Lung (tissue), 12 donors: Measurements from ENCODE around the gene RERE. TPM values are rescaled to one million over a fixed set of nuclear protein-coding genes. Genes with fewer than 3 reads are reported as not detected.
"Not testable (repeated sequence)": the region's sequence is repeated elsewhere in the genome, so short reads cannot be mapped to it uniquely, and the experiment has no call there.

ENCODE experiments used
- ATAC-seq: fragments of 200-7000 bp; cut with Tn5 transposase; one replicate; pipeline ENCODE4 v1.9.1; 2020; ENCODE audit warnings: moderate number of reproducible peaks; ENCODE audit not compliant: insufficient read depth, low FRiP score
- DNase-seq, 3 donors: peaks; one replicate each; pipeline ENCODE4 v3.0.0-alpha.2; 2013 to 2017
- H3K27ac ChIP-seq, 2 donors: one replicate each; pipeline ENCODE4 v1.5.1; 2013; ENCODE audit warnings: mild to moderate bottlenecking in 2 of 2, moderate library complexity in 2 of 2, control low read depth in 1 of 2, inconsistent platforms in 1 of 2, low read depth in 1 of 2, low read length in 1 of 2
- H3K27me3 ChIP-seq, 3 donors: one replicate each; pipeline ENCODE4 v1.5.1; 2013; ENCODE audit warnings: low read length in 2 of 3; ENCODE audit not compliant: control insufficient read depth in 3 of 3, insufficient read depth in 3 of 3
- H3K36me3 ChIP-seq, 4 donors: one replicate each; pipeline ENCODE4 v1.5.1; 2013; ENCODE audit warnings: low read length in 4 of 4, mild to moderate bottlenecking in 1 of 4, moderate library complexity in 1 of 4; ENCODE audit not compliant: control insufficient read depth in 4 of 4, insufficient read depth in 4 of 4
- H3K4me1 ChIP-seq, 5 donors: one replicate each; pipeline ENCODE4 v1.5.1; 2013; ENCODE audit warnings: low read length in 5 of 5, mild to moderate bottlenecking in 2 of 5, moderate library complexity in 1 of 5; ENCODE audit not compliant: control insufficient read depth in 5 of 5, insufficient read depth in 5 of 5
- H3K4me3 ChIP-seq: one replicate; pipeline ENCODE4 v1.5.1; 2013; ENCODE audit warnings: mild to moderate bottlenecking, control low read depth, moderate library complexity
- H3K9ac ChIP-seq, 2 donors: one replicate each; pipeline ENCODE4 v1.5.1; 2013; ENCODE audit warnings: low read length in 2 of 2, control low read depth in 1 of 2; ENCODE audit not compliant: insufficient read depth in 1 of 2
- H3K9me3 ChIP-seq, 4 donors: one replicate each; pipeline ENCODE4 v1.5.1; 2013; ENCODE audit warnings: low read length in 3 of 4, mild to moderate bottlenecking in 1 of 4, moderate library complexity in 1 of 4; ENCODE audit not compliant: control insufficient read depth in 4 of 4, insufficient read depth in 3 of 4
- WGBS, 2 donors: extraction: QIAGEN DNeasy Blood & Tissue Kit; methylation state at CpG; one replicate each; pipeline ENCODE4 v1.1.7; 2013; 5-methylcytosine and 5-hydroxymethylcytosine counted together
- polyA plus RNA-seq, 2 donors: library from polyadenylated mRNA; stranded (reverse); fragments of 200-250 nt; gene quantifications; one replicate each; pipeline ENCODE4 v1.2.1, GENCODE V29; 2013
- total RNA-seq, 2 donors: library from RNA; depleted of rRNA in 1 of 2; stranded (reverse); fragments of >200 nt in 1 of 2; gene quantifications; one replicate each; pipeline ENCODE4 v1.2.1, GENCODE V29; 2014 to 2021
- TF ChIP-seq, protein P1 (sequence below): IDR thresholded peaks from 2 replicates; pipeline ENCODE4 v1.5.1; 2012; ENCODE audit warnings: mild to moderate bottlenecking; ENCODE audit errors: control extremely low read depth, extremely low read depth
- donor health status: control.
- donor health status: control.
- donor health status: Bipolar disorder and iron deficiency.
- donor health status: healthy.
- donor health status: DM: yes; HTN: yes; CAD: no.

Gene RERE
- total and polyA plus RNA-seq, 4 donors: 21.7 to 207 (median 57.5) TPM

- ATAC-seq (no peak), DNase-seq (no peak)
- TF ChIP-seq, protein P1, sequence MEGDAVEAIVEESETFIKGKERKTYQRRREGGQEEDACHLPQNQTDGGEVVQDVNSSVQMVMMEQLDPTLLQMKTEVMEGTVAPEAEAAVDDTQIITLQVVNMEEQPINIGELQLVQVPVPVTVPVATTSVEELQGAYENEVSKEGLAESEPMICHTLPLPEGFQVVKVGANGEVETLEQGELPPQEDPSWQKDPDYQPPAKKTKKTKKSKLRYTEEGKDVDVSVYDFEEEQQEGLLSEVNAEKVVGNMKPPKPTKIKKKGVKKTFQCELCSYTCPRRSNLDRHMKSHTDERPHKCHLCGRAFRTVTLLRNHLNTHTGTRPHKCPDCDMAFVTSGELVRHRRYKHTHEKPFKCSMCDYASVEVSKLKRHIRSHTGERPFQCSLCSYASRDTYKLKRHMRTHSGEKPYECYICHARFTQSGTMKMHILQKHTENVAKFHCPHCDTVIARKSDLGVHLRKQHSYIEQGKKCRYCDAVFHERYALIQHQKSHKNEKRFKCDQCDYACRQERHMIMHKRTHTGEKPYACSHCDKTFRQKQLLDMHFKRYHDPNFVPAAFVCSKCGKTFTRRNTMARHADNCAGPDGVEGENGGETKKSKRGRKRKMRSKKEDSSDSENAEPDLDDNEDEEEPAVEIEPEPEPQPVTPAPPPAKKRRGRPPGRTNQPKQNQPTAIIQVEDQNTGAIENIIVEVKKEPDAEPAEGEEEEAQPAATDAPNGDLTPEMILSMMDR: no peak
- Histone ChIP-seq H3K9ac (no peak overlapping the region), H3K4me3 (no peak overlapping the region), H3K4me1 (peaks cover 6 to 18% (median 14%) of the 10 kb centered on the region in 5 donors), H3K27me3 (no peaks in the 10 kb centered on the region), H3K36me3 (peaks cover 0 to 5% (median 0%) of the 10 kb centered on the region in 4 donors), H3K27ac (no peak overlapping the region), H3K9me3 (no peaks in the 10 kb centered on the region)
- 91% methylated on average over 9 of the region's 9 CpGs for WGBS, 2 donors
These were observed 369.8 kb downstream of the RERE start for GRCh38 chr1:8447616-8448150.

DNA sequence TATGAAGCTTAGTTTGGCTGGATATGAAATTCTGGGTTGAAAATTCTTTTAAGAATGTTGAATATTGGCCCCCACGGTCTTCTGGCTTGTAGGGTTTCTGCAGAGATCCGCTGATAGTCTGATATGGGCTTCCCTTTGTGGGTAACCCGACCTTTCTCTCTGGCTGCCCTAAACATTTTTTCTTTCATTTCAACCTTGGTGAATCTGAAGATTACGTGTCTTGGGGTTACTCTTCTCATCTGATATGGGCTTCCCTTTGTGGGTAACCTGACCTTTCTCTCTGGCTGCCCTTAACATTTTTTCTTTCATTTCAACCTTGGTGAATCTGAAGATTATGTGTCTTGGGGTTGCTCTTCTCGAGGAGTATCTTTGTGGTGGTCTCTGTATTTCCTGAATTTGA, 371.3 kb downstream of the RERE start:
- not testable (repeated sequence) for H3K27ac ChIP-seq, H3K9me3 ChIP-seq, H3K27me3 ChIP-seq, H3K4me3 ChIP-seq, ATAC-seq, H3K9ac ChIP-seq, H3K36me3 ChIP-seq, DNase-seq
- H3K4me1 ChIP-seq: peaks cover 6 to 23% (median 14%) of the 10 kb centered on the region in 5 donors
- 88 to 91% methylated on average over 5 of the region's 5 CpGs for whole genome bisulfite sequencing, 2 donors

GRCh38 chr1:8443558-8444194, 373.8 kb downstream of the RERE start:
- DNase-seq (no peak), ATAC-seq (no peak)
- H3K27ac ChIP-seq: no peak overlapping the region
- peaks cover 1 to 22% (median 12%) of the 10 kb centered on the region in 5 donors for H3K4me1 ChIP-seq
- H3K36me3 ChIP-seq: peaks cover 0 to 5% (median 0%) of the 10 kb centered on the region in 4 donors
- WGBS, 2 donors: 71 to 79% methylated on average over 1 of the region's 1 CpG
- TF ChIP-seq, protein P1: no peak
- H3K9me3 ChIP-seq: no peaks in the 10 kb centered on the region
- H3K27me3 ChIP-seq: no peaks in the 10 kb centered on the region
- H3K9ac ChIP-seq: no peak overlapping the region
- H3K4me3 ChIP-seq: no peak overlapping the region

GRCh38 chr1:8441426-8441825, 376.0 kb downstream of the RERE start:
- no peaks in the 10 kb centered on the region for H3K27me3 ChIP-seq
- WGBS, 2 donors: 88% methylated on average over 3 of the region's 3 CpGs
- no peak overlapping the region for H3K9ac ChIP-seq
- H3K27ac ChIP-seq: no peak overlapping the region
- peaks cover 0 to 2% (median 0%) of the 10 kb centered on the region in 4 donors for H3K36me3 ChIP-seq
- ATAC-seq: no peak
- peaks cover 0 to 32% (median 12%) of the 10 kb centered on the region in 5 donors for H3K4me1 ChIP-seq
- TF ChIP-seq, protein P1: no peak
- no peak overlapping the region for H3K4me3 ChIP-seq
- DNase-seq: peak; percentile 70 to 83 (median 82)
- H3K9me3 ChIP-seq: no peaks in the 10 kb centered on the region
